ENCODE results near the gene FLNA. TPM values are rescaled to one million over a fixed set of nuclear protein-coding genes. Genes with fewer than 3 reads are reported as not detected.

The FLNA gene
- total RNA-seq, 1 donor from 2014 or later = 2,809 TPM

GRCh38 chrX:154328646-154329045 is 45.8 kb downstream of the FLNA start:
- no peaks in the 10 kb centered on the region for H3K9me3 Mint-ChIP-seq (ENCODE audit: unreplicated experiment)
- no peak overlapping the region for H3K4me2 ChIP-seq (ENCODE audit: low read length)
- H3K27me3 ChIP-seq (ENCODE audit: insufficient read depth, low read length) = peaks cover 10% of the 10 kb centered on the region
- H3K27me3 Mint-ChIP-seq (ENCODE audit: low read depth, unreplicated experiment) = peaks cover 21% of the 10 kb centered on the region
- no peak overlapping the region for H3K4me3 ChIP-seq (ENCODE audit: insufficient read depth, low read depth, low read length)
- H3K4me1 Mint-ChIP-seq (ENCODE audit: low read depth, unreplicated experiment) = no peaks in the 10 kb centered on the region
- H4K20me1 ChIP-seq (ENCODE audit: insufficient read depth, low read length) = no peaks in the 10 kb centered on the region
- H2AFZ ChIP-seq (ENCODE audit: low read depth, low read length) = no peak overlapping the region
- H3K27ac Mint-ChIP-seq (ENCODE audit: unreplicated experiment) = no peak overlapping the region
- FAIRE-seq (no peak), DNase-seq (ENCODE audit: low read depth) (no peak)
- H3K4me3 Mint-ChIP-seq (ENCODE audit: unreplicated experiment) = no peak overlapping the region
- H3K36me3 Mint-ChIP-seq (ENCODE audit: low read depth, unreplicated experiment) = no peaks in the 10 kb centered on the region
- H3K9me3 ChIP-seq (ENCODE audit: insufficient read depth, low read depth, low read length) = no peaks in the 10 kb centered on the region
- H3K4me1 ChIP-seq (ENCODE audit: insufficient read depth, low read length) = peaks cover 7% of the 10 kb centered on the region
- H3K79me2 ChIP-seq (ENCODE audit: insufficient read depth, low read length) = no peaks in the 10 kb centered on the region
- TF ChIP-seq CTCF (IDR thresholded peaks at IDR 0.05; ENCODE audit: insufficient read depth, low read depth, low read length) (no peak), EZH2 (IDR thresholded peaks at IDR 0.05; ENCODE audit: insufficient read depth, low read length) (no peak)
- no peak overlapping the region for H3K27ac ChIP-seq (ENCODE audit: low read depth, low read length)
- no peaks in the 10 kb centered on the region for H3K36me3 ChIP-seq (ENCODE audit: insufficient read depth, low read length)
- H3K9ac ChIP-seq (ENCODE audit: low read length) = no peak overlapping the region

GRCh38 chrX:154327038-154327820 is 47.2 kb downstream of the FLNA start:
- Histone ChIP-seq H3K27ac (ENCODE audit: low read depth, low read length) (no peak overlapping the region), H3K9me3 (ENCODE audit: insufficient read depth, low read depth, low read length) (no peaks in the 10 kb centered on the region), H2AFZ (ENCODE audit: low read depth, low read length) (no peak overlapping the region), H3K79me2 (ENCODE audit: insufficient read depth, low read length) (no peaks in the 10 kb centered on the region), H3K36me3 (ENCODE audit: insufficient read depth, low read length) (no peaks in the 10 kb centered on the region), H3K4me1 (ENCODE audit: insufficient read depth, low read length) (peaks cover 7% of the 10 kb centered on the region), H3K27me3 (ENCODE audit: insufficient read depth, low read length) (peaks cover 21% of the 10 kb centered on the region), H4K20me1 (ENCODE audit: insufficient read depth, low read length) (no peaks in the 10 kb centered on the region), H3K4me2 (ENCODE audit: low read length) (no peak overlapping the region), H3K9ac (ENCODE audit: low read length) (no peak overlapping the region), H3K4me3 (ENCODE audit: insufficient read depth, low read depth, low read length) (no peak overlapping the region)
- Mint-ChIP-seq H3K27me3 (ENCODE audit: low read depth, unreplicated experiment) (peaks cover 21% of the 10 kb centered on the region), H3K27ac (ENCODE audit: unreplicated experiment) (no peak overlapping the region), H3K36me3 (ENCODE audit: low read depth, unreplicated experiment) (no peaks in the 10 kb centered on the region), H3K4me3 (ENCODE audit: unreplicated experiment) (no peak overlapping the region), H3K9me3 (ENCODE audit: unreplicated experiment) (no peaks in the 10 kb centered on the region), H3K4me1 (ENCODE audit: low read depth, unreplicated experiment) (no peaks in the 10 kb centered on the region)
- DNase-seq (ENCODE audit: low read depth) = peak; percentile 27
- FAIRE-seq = peak; percentile 89
- no peak for TF ChIP-seq EZH2 (IDR thresholded peaks at IDR 0.05; ENCODE audit: insufficient read depth, low read length)
- TF ChIP-seq CTCF (IDR thresholded peaks at IDR 0.05; ENCODE audit: insufficient read depth, low read depth, low read length) = no peak

- Histone ChIP-seq H3K4me2 (ENCODE audit: low read length) (peak overlapping the region; percentile 51), H2AFZ (ENCODE audit: low read depth, low read length) (no peak overlapping the region), H3K79me2 (ENCODE audit: insufficient read depth, low read length) (no peaks in the 10 kb centered on the region), H3K9me3 (ENCODE audit: insufficient read depth, low read depth, low read length) (no peaks in the 10 kb centered on the region), H3K36me3 (ENCODE audit: insufficient read depth, low read length) (no peaks in the 10 kb centered on the region), H3K27ac (ENCODE audit: low read depth, low read length) (no peak overlapping the region), H3K27me3 (ENCODE audit: insufficient read depth, low read length) (peaks cover 24% of the 10 kb centered on the region), H3K9ac (ENCODE audit: low read length) (no peak overlapping the region), H4K20me1 (ENCODE audit: insufficient read depth, low read length) (no peaks in the 10 kb centered on the region), H3K4me1 (ENCODE audit: insufficient read depth, low read length) (peaks cover 7% of the 10 kb centered on the region), H3K4me3 (ENCODE audit: insufficient read depth, low read depth, low read length) (no peak overlapping the region)
- Mint-ChIP-seq H3K9me3 (ENCODE audit: unreplicated experiment) (no peaks in the 10 kb centered on the region), H3K36me3 (ENCODE audit: low read depth, unreplicated experiment) (no peaks in the 10 kb centered on the region), H3K4me3 (ENCODE audit: unreplicated experiment) (no peak overlapping the region), H3K27me3 (ENCODE audit: low read depth, unreplicated experiment) (peaks cover 25% of the 10 kb centered on the region), H3K4me1 (ENCODE audit: low read depth, unreplicated experiment) (no peaks in the 10 kb centered on the region), H3K27ac (ENCODE audit: unreplicated experiment) (no peak overlapping the region)
- peak; percentile 30 for DNase-seq (ENCODE audit: low read depth)
- no peak for TF ChIP-seq CTCF (IDR thresholded peaks at IDR 0.05; ENCODE audit: insufficient read depth, low read depth, low read length)
- TF ChIP-seq EZH2 (IDR thresholded peaks at IDR 0.05; ENCODE audit: insufficient read depth, low read length) = no peak
- no peak for FAIRE-seq
These were observed 48.9 kb downstream of the FLNA start for GRCh38 chrX:154325541-154325940.

Data from astrocyte (in vitro differentiated cells and primary cell).